HepG2 (cell line): ENCODE measurements around the gene TLL2. TPM values are rescaled to one million over a fixed set of nuclear protein-coding genes. Genes with fewer than 3 reads are reported as not detected.

ENCODE experiments used
- ATAC-seq: fragments of 200-7000 bp; cut with Tn5 transposase; 3 replicates; pipeline ENCODE4 v1.9.1; 2020; ENCODE audit warnings: mild to moderate bottlenecking, moderate library complexity
- BruUV-seq: library from RNA; stranded (reverse); fragments of 400-500 nt; replicated peaks from 2 replicates; lab custom pipeline; 2021; lab: Mats Ljungman, UMichigan
- CTCF ChIA-PET: fragments of 300-600 bp; formaldehyde crosslinking; extraction: SDS; loops from one replicate; lab custom pipeline; 2021; ENCODE audit warnings: low total read pairs, inconsistent platforms, low intra/inter-chr PET ratio; lab: Yijun Ruan, JAX
- POLR2A ChIA-PET: fragments of 350-600 bp; sonication (Branson Sonifier 250); formaldehyde crosslinking; loops from one replicate; lab custom pipeline; 2020; ENCODE audit warnings: antibody characterized with exemption, inconsistent platforms; lab: Yijun Ruan, JAX
- DNase-seq: peaks from one replicate; pipeline ENCODE4 v3.0.0-alpha.2; 2015; ENCODE audit warnings: low spot score
- FAIRE-seq: peaks from 3 replicates; lab custom pipeline; 2011; peaks lifted over from hg19 to GRCh38; lab: Jason Lieb, UNC
- H2AFZ ChIP-seq: one replicate; pipeline ENCODE4 v1.6.1; 2011; ENCODE audit warnings: low read length, inconsistent platforms
- H3K27ac ChIP-seq: fragments of 300-600 bp; 3 replicates; pipeline ENCODE4 v1.8.0; 2011; ENCODE audit warnings: mixed run types, mild to moderate bottlenecking, mixed read lengths, low read length, inconsistent platforms; ENCODE audit not compliant: insufficient read depth; ENCODE audit errors: extremely low read length
- H3K27me3 ChIP-seq, 2 experiments: fragments of 200-600 bp in 1 of 2; 2 replicates in 1 of 2; 3 replicates in 1 of 2; pipeline versions ENCODE4 v1.6.0 to v1.8.0; 2011; ENCODE audit warnings: low read length in 2 of 2, mild to moderate bottlenecking in 2 of 2, moderate library complexity in 2 of 2, inconsistent platforms in 1 of 2; ENCODE audit not compliant: insufficient read depth in 2 of 2, control insufficient read depth in 1 of 2
- H3K36me3 ChIP-seq, 2 experiments: fragments of 200-600 bp in 1 of 2; replicated peaks in 1 of 2; 2 replicates in 1 of 2; 3 replicates in 1 of 2; pipeline versions ENCODE4 v1.5.1 to v1.8.0; 2011; ENCODE audit warnings: low read length in 2 of 2, inconsistent platforms in 1 of 2; ENCODE audit not compliant: insufficient read depth in 2 of 2, control insufficient read depth in 1 of 2
- H3K4me1 ChIP-seq: 2 replicates; pipeline ENCODE4 v1.5.1; 2012; ENCODE audit warnings: low read length, inconsistent platforms; ENCODE audit not compliant: insufficient read depth
- H3K4me2 ChIP-seq: 2 replicates; pipeline ENCODE4 v1.6.0; 2011; ENCODE audit warnings: low read depth, low read length, inconsistent platforms
- H3K4me3 ChIP-seq, 3 experiments: fragments of 200-600 bp in 1 of 3; sonication (generic), shearing (Covaris generic) in 1 of 3; replicated peaks in 1 of 3; 2 replicates each; pipeline ENCODE4 v1.5.1; 2011 to 2016; ENCODE audit warnings: low read length in 3 of 3, inconsistent platforms in 2 of 3, low read depth in 2 of 3, mild to moderate bottlenecking in 2 of 3, control low read depth in 1 of 3, mixed read lengths in 1 of 3; ENCODE audit not compliant: insufficient read depth in 1 of 3
- H3K79me2 ChIP-seq: one replicate; pipeline ENCODE4 v1.6.1; 2011; ENCODE audit warnings: low read length, inconsistent platforms; ENCODE audit not compliant: insufficient read depth
- H3K9ac ChIP-seq: 2 replicates; pipeline ENCODE4 v1.6.0; 2011; ENCODE audit warnings: mild to moderate bottlenecking, low read depth, low read length, inconsistent platforms; ENCODE audit not compliant: insufficient read depth
- H3K9me3 ChIP-seq: 2 replicates; pipeline ENCODE4 v1.5.1; 2012; ENCODE audit warnings: mild to moderate bottlenecking, low read length
- H4K20me1 ChIP-seq: 2 replicates; pipeline ENCODE4 v1.6.0; 2011; ENCODE audit warnings: inconsistent platforms, mild to moderate bottlenecking, low read length, moderate library complexity; ENCODE audit not compliant: insufficient read depth
- ATF7-NPFF ChIP-seq: sonication (generic); formaldehyde crosslinking; IDR thresholded peaks from 2 replicates; pipeline ENCODE4 v1.8.1; 2023; ENCODE audit warnings: mild to moderate bottlenecking, low read depth, missing genetic modification reagents, moderate library complexity
- HOXA7 ChIP-seq: sonication (generic); formaldehyde crosslinking; IDR thresholded peaks from 2 replicates; pipeline ENCODE4 v1.8.1; 2022; ENCODE audit warnings: mild to moderate bottlenecking, missing genetic modification reagents, moderate library complexity
- KMT2B ChIP-seq: IDR thresholded peaks from 2 replicates; pipeline ENCODE4 v1.6.1; 2016; ENCODE audit warnings: missing genetic modification reagents, missing compliant biosample characterization
- REL ChIP-seq: sonication (generic); formaldehyde crosslinking; conservative IDR thresholded peaks from 2 replicates; pipeline ENCODE4 v1.8.0; 2022; ENCODE audit warnings: mild to moderate bottlenecking, missing genetic modification reagents, moderate library complexity
- ZBTB1 ChIP-seq: sonication (generic); formaldehyde crosslinking; IDR thresholded peaks from 2 replicates; pipeline ENCODE4 v1.4.0; 2020; ENCODE audit warnings: missing genetic modification reagents, borderline replicate concordance
- ZSCAN9 ChIP-seq: IDR thresholded peaks from 2 replicates; pipeline ENCODE4 v1.6.1; 2016; ENCODE audit warnings: borderline replicate concordance
- WGBS: methylation state at CpG from one replicate; pipeline ENCODE4 v1.1.6; 2017; ENCODE audit warnings: low lambda C conversion rate; 5-methylcytosine and 5-hydroxymethylcytosine counted together
- in situ Hi-C: cut with HindIII; loops from 2 replicates; pipeline ENCODE4 v1.10.0; 2017; ENCODE audit warnings: low pct_unique_long_range_greater_than_20kb; ENCODE audit not compliant: extremely low pct_ligation_motif_present
- intact Hi-C: fragments of 100-400 bp; cut with micrococcal nuclease; formaldehyde crosslinking; loops from one replicate; pipeline ENCODE4 v1.10.0; 2022; ENCODE audit not compliant: unreplicated experiment
- polyA plus RNA-seq, 8 experiments: library from polyadenylated mRNA; depleted of rRNA in 3 of 8; stranded (reverse) in 7 of 8; unstranded in 1 of 8; fragments of >200 nt; fragmentation: Illumina TruSeq in 4 of 8; extraction: Trizol in 4 of 8; gene quantifications; 2 replicates each; pipeline versions ENCODE4 v1.2.1 to v1.2.3, GENCODE V29; 2011 to 2016; ENCODE audit warnings: low read depth in 4 of 8, missing spikeins in 1 of 8, mixed read lengths in 1 of 8; ENCODE audit not compliant: insufficient read depth in 1 of 8
- total RNA-seq, 5 experiments: library from RNA; depleted of rRNA; stranded (reverse); fragments of >200 nt; fragmentation: Illumina TruSeq; extraction: Trizol; gene quantifications; 2 replicates each; pipeline ENCODE4 v1.2.3, GENCODE V29; 2016; ENCODE audit warnings: low read depth in 1 of 5
- TF ChIP-seq, protein P1 (sequence below): sonication (generic); formaldehyde crosslinking; IDR thresholded peaks from 2 replicates; pipeline ENCODE4 v1.8.1; 2022; ENCODE audit warnings: mild to moderate bottlenecking, missing genetic modification reagents
- TF ChIP-seq, protein P2 (sequence below): sonication (generic); formaldehyde crosslinking; IDR thresholded peaks from 2 replicates; pipeline ENCODE4 v1.8.0; 2022; ENCODE audit warnings: mild to moderate bottlenecking, missing genetic modification reagents
- TF ChIP-seq, protein P3 (sequence below): sonication (generic); formaldehyde crosslinking; IDR thresholded peaks from 2 replicates; pipeline ENCODE4 v1.5.1; 2020; ENCODE audit warnings: mild to moderate bottlenecking, moderate library complexity, missing genetic modification reagents
- TF ChIP-seq, protein P4 (sequence below): IDR thresholded peaks from 2 replicates; pipeline ENCODE4 v1.6.1; 2016; ENCODE audit warnings: missing compliant biosample characterization, missing genetic modification reagents, borderline replicate concordance

TLL2 gene
- total and polyA plus RNA-seq, 2 of the 13 experiments (the other 11 are each of a cell fraction or from before 2014, with no cell fraction given) = 0.09 TPM; not detected in 1

DNA sequence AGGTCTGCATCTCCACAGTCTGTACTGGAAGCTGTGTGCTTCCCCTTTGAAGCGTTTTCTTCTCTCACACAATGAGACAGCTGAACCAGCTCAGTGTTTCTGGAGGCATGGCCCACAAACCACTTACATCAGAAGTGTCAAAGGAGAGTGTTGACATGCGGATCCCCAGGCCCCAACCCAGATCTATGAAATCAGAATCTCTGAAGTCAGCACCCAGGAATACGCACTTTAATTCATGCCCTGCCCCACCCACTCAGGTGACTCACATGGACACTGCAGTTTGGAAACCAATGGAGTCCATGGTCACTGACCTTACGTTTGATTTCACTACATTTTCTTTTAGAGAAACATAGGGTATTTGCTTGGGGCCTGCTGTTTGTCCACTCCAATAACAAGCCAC lies 19.0 kb downstream of the TLL2 start:
- POLR2A ChIA-PET = no interaction called here
- no peak overlapping the region for H3K9ac ChIP-seq

More for the DNA sequence above, 19.0 kb downstream of the TLL2 start:
- H3K9me3 ChIP-seq = no peaks in the 10 kb centered on the region
- no peaks in the 10 kb centered on the region for H4K20me1 ChIP-seq
- no peak overlapping the region for H2AFZ ChIP-seq
- DNase-seq (no peak), FAIRE-seq (no peak), ATAC-seq (no peak)
- H3K4me1 ChIP-seq = no peaks in the 10 kb centered on the region
- H3K27ac ChIP-seq = no peak overlapping the region
- BruUV-seq = no TSS peak
- H3K4me2 ChIP-seq = no peak overlapping the region
- CTCF ChIA-PET = no interaction called here
- in situ Hi-C loops (no loop called here), intact Hi-C loops (no loop called here)
- H3K79me2 ChIP-seq = no peaks in the 10 kb centered on the region
- TF ChIP-seq, protein P1, sequence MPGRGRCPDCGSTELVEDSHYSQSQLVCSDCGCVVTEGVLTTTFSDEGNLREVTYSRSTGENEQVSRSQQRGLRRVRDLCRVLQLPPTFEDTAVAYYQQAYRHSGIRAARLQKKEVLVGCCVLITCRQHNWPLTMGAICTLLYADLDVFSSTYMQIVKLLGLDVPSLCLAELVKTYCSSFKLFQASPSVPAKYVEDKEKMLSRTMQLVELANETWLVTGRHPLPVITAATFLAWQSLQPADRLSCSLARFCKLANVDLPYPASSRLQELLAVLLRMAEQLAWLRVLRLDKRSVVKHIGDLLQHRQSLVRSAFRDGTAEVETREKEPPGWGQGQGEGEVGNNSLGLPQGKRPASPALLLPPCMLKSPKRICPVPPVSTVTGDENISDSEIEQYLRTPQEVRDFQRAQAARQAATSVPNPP (CRISPR knock-in tag) = no peak
- TF ChIP-seq, protein P2, sequence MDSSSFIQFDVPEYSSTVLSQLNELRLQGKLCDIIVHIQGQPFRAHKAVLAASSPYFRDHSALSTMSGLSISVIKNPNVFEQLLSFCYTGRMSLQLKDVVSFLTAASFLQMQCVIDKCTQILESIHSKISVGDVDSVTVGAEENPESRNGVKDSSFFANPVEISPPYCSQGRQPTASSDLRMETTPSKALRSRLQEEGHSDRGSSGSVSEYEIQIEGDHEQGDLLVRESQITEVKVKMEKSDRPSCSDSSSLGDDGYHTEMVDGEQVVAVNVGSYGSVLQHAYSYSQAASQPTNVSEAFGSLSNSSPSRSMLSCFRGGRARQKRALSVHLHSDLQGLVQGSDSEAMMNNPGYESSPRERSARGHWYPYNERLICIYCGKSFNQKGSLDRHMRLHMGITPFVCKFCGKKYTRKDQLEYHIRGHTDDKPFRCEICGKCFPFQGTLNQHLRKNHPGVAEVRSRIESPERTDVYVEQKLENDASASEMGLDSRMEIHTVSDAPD (CRISPR knock-in tag) = no peak
- TF ChIP-seq ZSCAN9 (CRISPR knock-in tag) = no peak
- no peak for TF ChIP-seq REL (CRISPR knock-in tag)
- TF ChIP-seq, protein P3, sequence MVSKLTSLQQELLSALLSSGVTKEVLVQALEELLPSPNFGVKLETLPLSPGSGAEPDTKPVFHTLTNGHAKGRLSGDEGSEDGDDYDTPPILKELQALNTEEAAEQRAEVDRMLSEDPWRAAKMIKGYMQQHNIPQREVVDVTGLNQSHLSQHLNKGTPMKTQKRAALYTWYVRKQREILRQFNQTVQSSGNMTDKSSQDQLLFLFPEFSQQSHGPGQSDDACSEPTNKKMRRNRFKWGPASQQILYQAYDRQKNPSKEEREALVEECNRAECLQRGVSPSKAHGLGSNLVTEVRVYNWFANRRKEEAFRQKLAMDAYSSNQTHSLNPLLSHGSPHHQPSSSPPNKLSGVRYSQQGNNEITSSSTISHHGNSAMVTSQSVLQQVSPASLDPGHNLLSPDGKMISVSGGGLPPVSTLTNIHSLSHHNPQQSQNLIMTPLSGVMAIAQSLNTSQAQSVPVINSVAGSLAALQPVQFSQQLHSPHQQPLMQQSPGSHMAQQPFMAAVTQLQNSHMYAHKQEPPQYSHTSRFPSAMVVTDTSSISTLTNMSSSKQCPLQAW (CRISPR knock-in tag) = no peak
- TF ChIP-seq HOXA7 (CRISPR knock-in tag) = no peak
- TF ChIP-seq, protein P4, sequence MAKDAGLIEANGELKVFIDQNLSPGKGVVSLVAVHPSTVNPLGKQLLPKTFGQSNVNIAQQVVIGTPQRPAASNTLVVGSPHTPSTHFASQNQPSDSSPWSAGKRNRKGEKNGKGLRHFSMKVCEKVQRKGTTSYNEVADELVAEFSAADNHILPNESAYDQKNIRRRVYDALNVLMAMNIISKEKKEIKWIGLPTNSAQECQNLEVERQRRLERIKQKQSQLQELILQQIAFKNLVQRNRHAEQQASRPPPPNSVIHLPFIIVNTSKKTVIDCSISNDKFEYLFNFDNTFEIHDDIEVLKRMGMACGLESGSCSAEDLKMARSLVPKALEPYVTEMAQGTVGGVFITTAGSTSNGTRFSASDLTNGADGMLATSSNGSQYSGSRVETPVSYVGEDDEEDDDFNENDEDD = no peak
- no peak for TF ChIP-seq ZBTB1 (CRISPR knock-in tag)
- no peak for TF ChIP-seq ATF7-NPFF (CRISPR knock-in tag)
- no peak for TF ChIP-seq KMT2B (CRISPR knock-in tag)
- peaks cover 5 to 33% of the 10 kb centered on the region in 2 experiments; a peak in 4 of 5 replicates for H3K27me3 ChIP-seq
- no peaks in the 10 kb centered on the region for H3K36me3 ChIP-seq
- WGBS = 0% methylated on average over 3 of the region's 4 CpGs
- no peak overlapping the region for H3K4me3 ChIP-seq
